H9 (cell line): Measurements from ENCODE around the gene DAB1. TPM values are rescaled to one million over a fixed set of nuclear protein-coding genes. Genes with fewer than 3 reads are reported as not detected.

Source experiments
- DNase-seq: peaks from one replicate; pipeline ENCODE4 v3.0.0-alpha.2; 2017
- H2AFZ ChIP-seq: one replicate; pipeline ENCODE4 v1.6.1; 2013; ENCODE audit warnings: mild to moderate bottlenecking, low read length, control low read depth, moderate library complexity
- H2AK5ac ChIP-seq: 2 replicates; pipeline ENCODE4 v1.6.1; 2013; ENCODE audit warnings: low read length, control low read depth, mixed read lengths; ENCODE audit not compliant: insufficient read length
- H2BK120ac ChIP-seq: one replicate; pipeline ENCODE4 v1.6.1; 2013; ENCODE audit warnings: low read depth, mild to moderate bottlenecking, low read length, control low read depth, inconsistent platforms; ENCODE audit not compliant: poor library complexity, severe bottlenecking
- H2BK12ac ChIP-seq: 2 replicates; pipeline ENCODE4 v1.6.1; 2013; ENCODE audit warnings: low read length, control low read depth, mixed read lengths, low read depth; ENCODE audit not compliant: insufficient read length
- H2BK15ac ChIP-seq: 2 replicates; pipeline ENCODE4 v1.6.1; 2013; ENCODE audit warnings: low read depth, low read length, control low read depth
- H2BK20ac ChIP-seq: one replicate; pipeline ENCODE4 v1.6.1; 2013; ENCODE audit warnings: low read depth, mild to moderate bottlenecking, low read length, control low read depth, inconsistent platforms; ENCODE audit not compliant: poor library complexity, severe bottlenecking
- H2BK5ac ChIP-seq: 2 replicates; pipeline ENCODE4 v1.6.1; 2013; ENCODE audit warnings: low read length, control low read depth, mixed read lengths; ENCODE audit not compliant: insufficient read length
- H3K14ac ChIP-seq: 2 replicates; pipeline ENCODE4 v1.6.1; 2013; ENCODE audit warnings: low read length, control low read depth; ENCODE audit not compliant: insufficient read depth
- H3K18ac ChIP-seq: 2 replicates; pipeline ENCODE4 v1.6.1; 2013; ENCODE audit warnings: low read depth, mild to moderate bottlenecking, mixed read lengths, low read length, control low read depth; ENCODE audit not compliant: insufficient read length
- H3K23ac ChIP-seq: 2 replicates; pipeline ENCODE4 v1.6.1; 2013; ENCODE audit warnings: low read length, control low read depth, mixed read lengths, low read depth; ENCODE audit not compliant: insufficient read length
- H3K23me2 ChIP-seq: 2 replicates; pipeline ENCODE4 v1.6.1; 2013; ENCODE audit warnings: low read depth, mild to moderate bottlenecking, mixed read lengths, low read length, control low read depth; ENCODE audit not compliant: insufficient read length, poor library complexity, severe bottlenecking
- H3K27ac ChIP-seq: 2 replicates; pipeline ENCODE4 v1.5.1; 2013; ENCODE audit warnings: low read length, control low read depth, mixed read lengths, low read depth; ENCODE audit not compliant: insufficient read length
- H3K27me3 ChIP-seq: 2 replicates; pipeline ENCODE4 v1.6.1; 2013; ENCODE audit warnings: low read length, control low read depth, inconsistent platforms; ENCODE audit not compliant: insufficient read depth
- H3K4ac ChIP-seq: 2 replicates; pipeline ENCODE4 v1.6.1; 2013; ENCODE audit warnings: low read depth, mild to moderate bottlenecking, control low read depth, inconsistent platforms, low read length, moderate library complexity
- H3K4me1 ChIP-seq: 2 replicates; pipeline ENCODE4 v1.6.1; 2013; ENCODE audit warnings: low read length, control low read depth, inconsistent platforms; ENCODE audit not compliant: insufficient read depth
- H3K4me2 ChIP-seq: 2 replicates; pipeline ENCODE4 v1.6.1; 2013; ENCODE audit warnings: low read length, control low read depth, mixed read lengths; ENCODE audit not compliant: insufficient read length, insufficient read depth
- H3K56ac ChIP-seq: 2 replicates; pipeline ENCODE4 v1.6.1; 2013; ENCODE audit warnings: low read depth, mild to moderate bottlenecking, mixed read lengths, low read length, control low read depth; ENCODE audit not compliant: insufficient read length
- H3K79me1 ChIP-seq: 2 replicates; pipeline ENCODE4 v1.6.1; 2013; ENCODE audit warnings: low read depth, mild to moderate bottlenecking, moderate library complexity, low read length, control low read depth, inconsistent platforms; ENCODE audit not compliant: insufficient read depth, poor library complexity, severe bottlenecking
- H3K79me2 ChIP-seq: 2 replicates; pipeline ENCODE4 v1.6.1; 2013; ENCODE audit warnings: low read length, control low read depth, inconsistent platforms; ENCODE audit not compliant: insufficient read depth
- H3K9ac ChIP-seq: 2 replicates; pipeline ENCODE4 v1.6.1; 2013; ENCODE audit warnings: low read length, control low read depth, mixed read lengths; ENCODE audit not compliant: insufficient read length; ENCODE audit errors: extremely low read depth
- H3K9me3 ChIP-seq: one replicate; pipeline ENCODE4 v1.6.1; 2013; ENCODE audit warnings: low read depth, low read length, inconsistent platforms; ENCODE audit not compliant: control insufficient read depth
- H3T11ph ChIP-seq: one replicate; pipeline ENCODE4 v1.6.1; 2013; ENCODE audit warnings: mild to moderate bottlenecking, low read length, control low read depth, inconsistent platforms
- H4K20me1 ChIP-seq: one replicate; pipeline ENCODE4 v1.6.1; 2013; ENCODE audit not compliant: control insufficient read depth, insufficient read length, insufficient read depth
- H4K5ac ChIP-seq: 2 replicates; pipeline ENCODE4 v1.6.1; 2013; ENCODE audit warnings: low read depth, mild to moderate bottlenecking, mixed read lengths, low read length, control low read depth; ENCODE audit not compliant: insufficient read length
- H4K8ac ChIP-seq: replicated peaks from 2 replicates; pipeline ENCODE4 v1.6.1; 2013; ENCODE audit warnings: low read length, control low read depth, mixed read lengths, low read depth; ENCODE audit not compliant: insufficient read length
- H4K91ac ChIP-seq: 2 replicates; pipeline ENCODE4 v1.6.1; 2013; ENCODE audit warnings: low read depth, mild to moderate bottlenecking, moderate library complexity, mixed read lengths, low read length, control low read depth; ENCODE audit not compliant: insufficient read length
- H3K27ac Mint-ChIP-seq, 3 experiments: 2 replicates in 2 of 3; 3 replicates in 1 of 3; pipeline ENCODE4 v1.8.0; 2020 to 2021; ENCODE audit warnings: mixed read lengths in 3 of 3, mild to moderate bottlenecking in 1 of 3, moderate library complexity in 1 of 3
- H3K27me3 Mint-ChIP-seq: 2 replicates; pipeline ENCODE4 v1.8.0; 2021; ENCODE audit warnings: low read depth, mild to moderate bottlenecking, moderate library complexity, mixed read lengths
- H3K36me3 Mint-ChIP-seq, 3 experiments: 2 replicates in 2 of 3; 3 replicates in 1 of 3; pipeline ENCODE4 v1.8.0; 2020 to 2021; ENCODE audit warnings: low read depth in 3 of 3, mixed read lengths in 3 of 3; ENCODE audit not compliant: insufficient read depth in 1 of 3
- H3K4me1 Mint-ChIP-seq, 2 experiments: 2 replicates each; pipeline ENCODE4 v1.8.0; 2020; ENCODE audit warnings: mixed read lengths in 2 of 2
- H3K4me3 Mint-ChIP-seq, 2 experiments: 2 replicates in 1 of 2; 3 replicates in 1 of 2; pipeline ENCODE4 v1.8.0; 2020 to 2021; ENCODE audit warnings: mild to moderate bottlenecking in 2 of 2, mixed read lengths in 2 of 2, moderate library complexity in 1 of 2
- H3K9me3 Mint-ChIP-seq, 2 experiments: 2 replicates in 1 of 2; 3 replicates in 1 of 2; pipeline ENCODE4 v1.8.0; 2020; ENCODE audit warnings: mild to moderate bottlenecking in 2 of 2, mixed read lengths in 2 of 2, moderate library complexity in 1 of 2
- WGBS: extraction: QIAGEN DNeasy Blood & Tissue Kit; methylation state at CpG from one replicate; pipeline ENCODE4 v1.1.7; 2013; ENCODE audit warnings: missing lambda C conversion rate, low lambda C conversion rate, mixed read lengths; ENCODE audit not compliant: insufficient read length; ENCODE audit errors: extremely low coverage; 5-methylcytosine and 5-hydroxymethylcytosine counted together
- total RNA-seq: library from RNA; stranded (reverse); gene quantifications from 2 replicates; pipeline ENCODE4 v1.2.1, GENCODE V29; 2021
- TF ChIP-seq, protein P1 (sequence below): fragments of 200-600 bp; sonication (generic); conservative IDR thresholded peaks from 3 replicates; pipeline ENCODE4 v1.8.0; 2021; ENCODE audit warnings: antibody characterized with exemption, mild to moderate bottlenecking

Gene DAB1
- total RNA-seq, 1 experiment from 2014 or later = 9.3 TPM

DNA sequence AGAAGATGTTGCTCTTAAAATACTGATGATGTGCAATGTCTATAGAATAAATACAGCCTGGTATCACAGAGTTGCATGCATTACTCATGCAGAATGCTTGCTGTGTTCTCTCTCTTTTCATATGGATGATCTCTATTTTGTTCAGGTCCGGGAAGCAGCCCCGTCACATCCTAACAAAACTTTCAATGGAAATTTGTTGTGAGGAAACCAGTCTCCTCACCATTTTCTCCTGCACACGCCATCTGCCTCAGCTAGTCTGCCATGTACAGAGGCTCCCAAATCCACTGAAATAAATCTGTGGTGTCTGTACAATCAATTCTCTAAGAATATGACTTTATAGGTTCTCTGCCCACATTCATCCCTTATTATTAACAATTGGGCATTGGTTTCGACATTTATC, 42.4 kb downstream of the DAB1 start:
- Histone ChIP-seq H3K14ac (no peak overlapping the region), H3K18ac (no peak overlapping the region), H3K9ac (no peak overlapping the region), H4K91ac (no peak overlapping the region), H2AK5ac (no peak overlapping the region), H3K79me1 (no peaks in the 10 kb centered on the region), H2BK5ac (no peak overlapping the region), H3K79me2 (0 out of 2 replicates have a peak, but pooled peaks cover 2% of the 10 kb centered on the region), H4K5ac (no peak overlapping the region), H3K27me3 (no peaks in the 10 kb centered on the region), H2BK120ac (no peak overlapping the region), H3K4ac (no peak overlapping the region), H3K4me2 (no peak overlapping the region), H3K4me1 (peaks cover 6% of the 10 kb centered on the region; the same call in 1 of the 2 replicates), H3K9me3 (no peaks in the 10 kb centered on the region), H2AFZ (no peak overlapping the region), H3K23me2 (no peaks in the 10 kb centered on the region), H2BK20ac (no peak overlapping the region), H3K27ac (no peak overlapping the region), H2BK15ac (no peak overlapping the region), H4K20me1 (no peaks in the 10 kb centered on the region), H3K23ac (no peak overlapping the region), H3T11ph (no peak overlapping the region), H2BK12ac (no peak overlapping the region), H3K56ac (no peak overlapping the region), H4K8ac (no peak overlapping the region)
- Mint-ChIP-seq H3K27me3 (no peaks in the 10 kb centered on the region), H3K9me3 (no peaks in the 10 kb centered on the region), H3K4me1 (peaks cover 12 to 18% of the 10 kb centered on the region in 2 experiments), H3K27ac (no peak overlapping the region), H3K4me3 (no peak overlapping the region), H3K36me3 (no peaks in the 10 kb centered on the region)
- TF ChIP-seq, protein P1, sequence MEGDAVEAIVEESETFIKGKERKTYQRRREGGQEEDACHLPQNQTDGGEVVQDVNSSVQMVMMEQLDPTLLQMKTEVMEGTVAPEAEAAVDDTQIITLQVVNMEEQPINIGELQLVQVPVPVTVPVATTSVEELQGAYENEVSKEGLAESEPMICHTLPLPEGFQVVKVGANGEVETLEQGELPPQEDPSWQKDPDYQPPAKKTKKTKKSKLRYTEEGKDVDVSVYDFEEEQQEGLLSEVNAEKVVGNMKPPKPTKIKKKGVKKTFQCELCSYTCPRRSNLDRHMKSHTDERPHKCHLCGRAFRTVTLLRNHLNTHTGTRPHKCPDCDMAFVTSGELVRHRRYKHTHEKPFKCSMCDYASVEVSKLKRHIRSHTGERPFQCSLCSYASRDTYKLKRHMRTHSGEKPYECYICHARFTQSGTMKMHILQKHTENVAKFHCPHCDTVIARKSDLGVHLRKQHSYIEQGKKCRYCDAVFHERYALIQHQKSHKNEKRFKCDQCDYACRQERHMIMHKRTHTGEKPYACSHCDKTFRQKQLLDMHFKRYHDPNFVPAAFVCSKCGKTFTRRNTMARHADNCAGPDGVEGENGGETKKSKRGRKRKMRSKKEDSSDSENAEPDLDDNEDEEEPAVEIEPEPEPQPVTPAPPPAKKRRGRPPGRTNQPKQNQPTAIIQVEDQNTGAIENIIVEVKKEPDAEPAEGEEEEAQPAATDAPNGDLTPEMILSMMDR = no peak
- no CpG with 5 or more reads among the region's 4 CpGs for WGBS
- DNase-seq = no peak
